ENCODE results near the gene RPL35.

RPL35 gene

GRCh38 chr9:124868511-124869465 is 7.0 kb upstream of the RPL35 start:
- peak; percentile 97 for DNase-seq (ENCODE audit: low spot score)
- TF ChIP-seq CTCF (IDR thresholded peaks at IDR 0.05; ENCODE audit: extremely low read depth, missing control alignments): peak; percentile 15

DNA sequence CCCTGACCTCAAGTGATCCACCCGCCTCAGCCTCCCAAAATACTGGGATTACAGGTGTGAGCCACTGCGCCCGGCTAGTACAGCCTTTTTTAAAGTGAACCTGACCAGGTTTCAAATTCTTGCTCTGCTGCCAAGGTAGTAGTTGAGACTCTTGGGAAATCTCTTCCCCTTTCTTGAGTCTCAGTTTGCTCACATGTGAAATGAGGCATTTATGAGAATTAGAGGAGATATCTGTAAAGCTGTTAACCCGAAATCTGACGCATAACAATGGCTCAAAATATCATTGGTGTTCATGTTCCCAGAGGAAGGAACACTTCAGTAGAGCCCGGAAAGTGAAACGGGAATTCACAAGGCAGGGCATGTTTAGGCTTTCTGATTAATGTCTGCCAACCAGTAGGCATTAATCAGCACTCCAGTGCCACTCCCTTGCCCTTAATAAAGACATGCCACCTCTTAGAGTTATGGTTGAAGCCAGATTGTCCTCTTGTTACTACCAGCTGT is 1.7 kb upstream of the RPL35 start:
- DNase-seq (ENCODE audit: low spot score): no peak
- TF ChIP-seq CTCF (IDR thresholded peaks at IDR 0.05; ENCODE audit: extremely low read depth, missing control alignments): no peak

- no peak for DNase-seq (ENCODE audit: low spot score)
- no peak for TF ChIP-seq CTCF (IDR thresholded peaks at IDR 0.05; ENCODE audit: extremely low read depth, missing control alignments)
These were observed 995 bp downstream of the RPL35 start for GRCh38 chr9:124860582-124861341.

DNA sequence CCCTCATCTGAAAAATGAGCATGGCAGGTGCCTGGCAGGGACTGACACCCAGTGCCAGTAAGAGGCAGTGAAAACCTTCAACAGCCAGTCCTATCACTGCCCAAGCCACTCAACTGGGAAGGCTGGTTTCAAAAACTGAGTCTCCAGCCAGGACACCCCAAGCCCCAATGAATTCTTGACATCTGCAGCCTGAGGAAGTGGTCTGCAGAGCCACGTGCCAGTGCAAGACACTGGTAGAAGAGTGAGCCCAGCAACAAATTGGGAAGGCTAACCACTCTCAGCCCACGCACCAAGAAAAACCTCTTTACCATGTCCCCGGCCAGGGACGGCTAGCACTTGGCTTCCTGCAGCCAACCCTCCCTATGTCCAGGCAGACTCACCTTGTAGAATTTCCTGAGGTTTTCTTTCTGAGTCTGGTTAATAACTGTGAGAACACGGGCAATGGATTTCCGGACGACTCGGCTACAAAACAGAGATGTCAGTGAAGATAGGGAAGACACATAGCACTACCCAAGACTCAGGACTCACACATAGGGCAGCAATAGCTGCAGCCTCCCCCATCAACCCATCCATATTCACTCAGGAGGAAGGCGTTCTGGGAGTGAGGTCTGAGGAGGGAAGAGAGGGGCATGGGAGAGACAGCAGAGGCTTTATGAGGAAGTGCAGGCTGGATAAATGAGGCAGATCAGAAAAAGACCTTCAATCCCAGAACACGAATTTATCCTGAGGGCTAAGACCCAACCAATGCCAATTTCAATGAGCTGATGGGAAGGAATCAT is 1.8 kb downstream of the RPL35 start:
- TF ChIP-seq CTCF (IDR thresholded peaks at IDR 0.05; ENCODE audit: extremely low read depth, missing control alignments): no peak
- DNase-seq (ENCODE audit: low spot score): no peak

GRCh38 chr9:124858330-124859046 is 3.3 kb downstream of the RPL35 start:
- no peak for DNase-seq (ENCODE audit: low spot score)
- TF ChIP-seq CTCF (IDR thresholded peaks at IDR 0.05; ENCODE audit: extremely low read depth, missing control alignments): no peak

DNA sequence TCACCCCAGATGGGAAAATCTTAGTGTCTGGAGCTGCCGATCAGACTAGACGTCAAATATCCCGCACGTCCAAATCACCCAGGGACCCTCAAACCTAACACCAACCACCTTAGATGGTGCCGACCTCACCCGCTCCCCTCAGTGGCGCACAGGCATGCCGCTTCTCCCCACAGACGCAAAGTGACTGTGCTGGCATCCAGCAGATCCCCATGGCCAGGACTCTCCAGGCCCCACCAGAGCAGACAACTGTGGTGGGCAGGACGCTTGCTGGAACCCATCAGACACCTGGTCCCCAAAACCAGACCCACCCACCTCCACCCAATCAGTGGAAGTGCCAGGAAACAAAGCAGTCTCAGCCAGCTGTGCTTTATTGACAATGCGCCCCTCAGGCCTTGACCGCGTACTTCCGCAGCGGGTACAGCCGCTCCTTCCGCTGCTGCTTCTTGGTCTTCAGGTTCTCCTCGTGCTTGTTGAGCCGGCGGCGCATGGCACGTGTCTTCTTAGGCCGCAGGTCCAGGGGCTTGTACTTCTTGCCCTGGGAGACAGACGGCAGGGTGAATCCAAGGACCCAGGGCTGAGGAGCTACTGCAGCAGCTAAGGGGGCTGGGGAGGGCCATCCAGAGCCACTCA is 4.1 kb downstream of the RPL35 start:
- no peak for DNase-seq (ENCODE audit: low spot score)
- TF ChIP-seq CTCF (IDR thresholded peaks at IDR 0.05; ENCODE audit: extremely low read depth, missing control alignments): no peak
